DMS53 treated with DMSO at 0.1 percent for 48 hours (cell line): ENCODE measurements around the gene MMRN1.
A peak's percentile ranks its signal among the peaks of the same experiment; 100 is the strongest.

Source experiments
- DNase-seq: peaks from one replicate; lab custom pipeline; 2025; ENCODE audit not compliant: unreplicated experiment; lab: John Stamatoyannopoulos, UW

The MMRN1 gene

GRCh38 chr4:89894649-89895550, at the start of gene MMRN1:
TSS of gene MMRN1 (plus strand) at chr4:89894854. CDS start at chr4:89894972, 118 bp downstream.
- no peak for DNase-seq

GRCh38 chr4:89847571-89848325, 46.9 kb upstream of the MMRN1 start:
- no peak for DNase-seq

DNA sequence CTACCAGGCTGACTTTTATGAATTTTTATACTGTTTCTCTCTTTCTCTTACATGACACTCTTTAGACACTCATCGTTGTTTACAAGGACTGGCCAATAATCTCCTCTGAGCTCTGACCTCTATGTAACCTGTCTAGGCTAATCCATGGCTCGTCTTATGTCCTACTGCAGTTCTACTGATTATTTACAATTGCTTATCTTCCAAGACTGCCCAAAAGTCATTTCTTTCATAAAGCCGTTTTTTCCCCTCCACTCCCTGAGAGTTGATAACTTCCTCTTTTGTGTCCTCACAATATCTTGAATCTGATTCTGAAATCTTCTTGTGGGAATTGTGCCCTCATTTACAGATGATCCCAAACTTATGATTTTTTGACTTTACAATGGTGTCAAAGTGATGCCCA, 39.4 kb upstream of the MMRN1 start:
- no peak for DNase-seq

GRCh38 chr4:89860971-89861370, 33.7 kb upstream of the MMRN1 start:
- DNase-seq = no peak

- DNase-seq = no peak
Measured at GRCh38 chr4:89863533-89863932, 31.1 kb upstream of the MMRN1 start.

DNA sequence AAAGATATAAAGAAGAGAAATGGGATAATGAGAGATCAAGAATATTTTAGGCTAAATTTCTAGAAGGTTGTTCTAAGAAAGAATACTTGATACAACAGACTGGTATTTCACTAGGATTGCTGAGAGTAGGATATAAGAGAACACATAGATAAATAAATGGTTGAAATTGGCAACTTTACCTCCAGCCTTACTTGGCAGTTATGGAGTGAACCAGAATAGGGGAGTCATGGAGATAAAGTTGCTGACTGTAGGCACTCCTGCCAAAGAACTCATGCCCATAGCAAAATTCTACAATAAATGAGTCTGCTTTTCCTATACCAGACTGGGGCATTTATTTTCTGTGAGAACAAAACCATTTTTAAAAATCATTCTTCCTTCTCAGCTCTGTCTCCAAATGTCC, 26.4 kb upstream of the MMRN1 start:
- no peak for DNase-seq

DNA sequence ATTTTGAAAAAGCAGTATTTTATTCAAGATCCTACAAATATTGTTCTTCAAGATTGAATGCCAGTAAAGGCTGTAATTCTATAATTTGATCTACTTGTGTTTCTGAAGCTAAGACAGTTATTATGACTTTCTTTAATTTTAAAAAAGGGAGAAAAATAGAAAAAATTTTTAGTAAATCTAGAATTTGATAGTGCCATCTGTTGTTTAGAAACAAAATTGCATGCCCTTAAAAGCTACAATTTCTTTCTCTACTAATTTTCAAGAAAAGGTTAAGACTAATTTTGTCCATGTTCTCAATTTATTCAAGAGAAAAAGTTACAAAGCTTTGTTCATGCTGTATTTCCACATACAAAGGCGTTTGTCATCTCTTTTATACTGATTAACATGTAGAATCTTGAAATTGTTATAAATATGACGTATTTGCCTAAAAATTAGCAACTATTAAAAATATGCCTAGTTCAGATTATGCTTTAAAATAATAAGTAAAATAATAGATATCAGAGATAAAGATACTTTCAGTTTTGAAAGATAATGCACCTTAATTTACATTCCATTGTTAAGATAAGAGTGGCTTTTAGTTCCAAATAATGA, 25.6 kb upstream of the MMRN1 start:
- peak; percentile 2 for DNase-seq

DNA sequence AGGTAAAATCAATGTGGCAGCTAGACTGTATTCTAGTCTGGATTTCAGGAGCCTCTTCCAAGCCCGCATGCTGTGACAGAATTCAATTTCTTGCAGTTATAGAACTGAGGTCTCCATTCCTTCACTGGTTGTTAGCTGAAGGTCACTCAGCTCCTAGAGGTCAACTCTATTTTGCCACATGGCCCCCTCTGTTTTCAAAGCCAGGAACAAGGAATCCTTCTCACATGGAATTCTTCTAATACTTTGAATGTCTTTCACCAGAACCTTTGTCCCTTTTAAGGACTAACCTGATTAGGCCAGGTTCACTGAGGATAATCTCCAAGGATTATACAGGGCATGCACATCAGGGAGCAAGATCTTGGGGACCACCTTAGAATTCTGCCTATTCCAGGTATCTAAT, 23.4 kb upstream of the MMRN1 start:
- no peak for DNase-seq

- DNase-seq = no peak
Measured at GRCh38 chr4:89876548-89876947, 18.1 kb upstream of the MMRN1 start.

DNA sequence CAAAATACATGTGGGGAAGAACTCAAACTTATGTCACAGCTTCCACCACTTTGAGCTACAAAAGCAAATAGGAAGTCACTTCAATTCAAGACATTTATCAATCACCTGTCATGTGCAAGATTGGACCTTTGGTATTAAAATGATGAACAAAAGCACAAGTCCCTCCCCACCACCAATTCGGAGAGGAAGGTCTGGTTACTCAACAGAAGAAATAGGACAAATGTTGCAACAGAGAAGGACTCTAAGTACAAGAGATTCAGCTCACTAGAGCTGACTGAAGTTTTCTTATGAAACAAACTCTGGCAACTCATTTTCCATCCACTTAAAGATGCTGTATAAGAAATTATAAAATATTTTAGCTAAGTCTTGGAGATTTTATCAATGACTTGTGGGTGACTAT, 16.0 kb upstream of the MMRN1 start:
- no peak for DNase-seq

- no peak for DNase-seq
Measured at GRCh38 chr4:89879215-89879614, 15.4 kb upstream of the MMRN1 start.

DNA sequence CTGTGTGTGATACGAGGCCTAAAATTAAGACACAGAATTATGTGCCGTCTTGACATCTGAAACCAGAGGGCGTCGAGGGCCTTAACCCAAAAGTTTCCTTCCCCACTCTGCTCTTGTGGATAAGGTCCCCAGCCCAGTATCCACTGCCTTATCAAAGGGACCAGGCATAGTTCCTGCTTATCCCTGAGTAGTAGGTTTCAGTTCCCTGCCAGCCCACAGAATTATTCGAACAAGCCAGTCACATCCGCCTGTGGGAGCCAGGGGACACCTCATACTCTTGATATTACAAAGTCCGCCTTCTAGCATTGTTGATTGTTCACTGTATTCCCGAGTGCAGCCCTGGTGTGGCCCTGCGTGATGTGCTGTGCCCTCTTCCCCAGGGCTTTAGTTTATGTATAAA, 5.4 kb upstream of the MMRN1 start:
- no peak for DNase-seq

- DNase-seq = no peak
Measured at GRCh38 chr4:89897867-89898266, 3.2 kb downstream of the MMRN1 start.

DNA sequence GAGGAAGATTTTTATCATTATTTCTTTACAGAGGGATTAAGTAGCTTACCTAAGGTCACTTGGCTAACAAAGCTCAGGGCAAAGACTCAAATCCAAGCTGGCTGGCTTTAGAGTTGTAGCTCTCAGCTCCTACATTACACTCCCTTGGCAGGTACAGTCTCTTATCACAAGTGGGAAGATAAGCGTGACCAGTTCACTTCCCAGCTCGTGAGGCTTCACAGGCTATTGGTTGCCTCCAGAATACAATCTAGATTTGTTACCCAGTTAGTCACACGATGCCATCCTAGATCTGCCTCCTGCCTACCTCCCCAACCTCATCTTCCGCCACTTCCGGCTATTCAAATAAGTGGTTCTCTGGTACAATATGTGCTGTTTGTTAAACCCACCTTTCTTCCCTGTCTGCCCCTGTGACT, 3.7 kb downstream of the MMRN1 start:
- DNase-seq = peak; percentile 9

GRCh38 chr4:89899152-89899551, 4.5 kb downstream of the MMRN1 start:
- DNase-seq = no peak

DNA sequence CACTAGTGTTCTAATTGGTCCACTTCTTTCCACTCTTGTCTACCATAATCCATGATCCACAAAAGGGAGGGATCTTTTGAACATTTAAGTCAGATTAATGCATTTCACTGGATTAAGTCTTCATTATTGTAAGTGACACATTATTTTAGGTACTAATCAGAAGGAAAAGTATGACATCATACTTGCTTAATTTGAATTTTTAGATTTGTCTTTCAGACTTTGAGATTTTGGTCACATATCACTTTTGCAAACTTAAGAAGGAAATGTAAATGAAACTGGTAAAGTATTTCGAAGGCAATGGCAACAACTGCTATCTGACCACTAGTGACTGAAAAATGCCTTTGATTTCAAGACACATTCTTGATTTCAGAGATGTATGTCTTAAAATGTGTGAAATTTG, 5.2 kb downstream of the MMRN1 start:
- DNase-seq = no peak

DNA sequence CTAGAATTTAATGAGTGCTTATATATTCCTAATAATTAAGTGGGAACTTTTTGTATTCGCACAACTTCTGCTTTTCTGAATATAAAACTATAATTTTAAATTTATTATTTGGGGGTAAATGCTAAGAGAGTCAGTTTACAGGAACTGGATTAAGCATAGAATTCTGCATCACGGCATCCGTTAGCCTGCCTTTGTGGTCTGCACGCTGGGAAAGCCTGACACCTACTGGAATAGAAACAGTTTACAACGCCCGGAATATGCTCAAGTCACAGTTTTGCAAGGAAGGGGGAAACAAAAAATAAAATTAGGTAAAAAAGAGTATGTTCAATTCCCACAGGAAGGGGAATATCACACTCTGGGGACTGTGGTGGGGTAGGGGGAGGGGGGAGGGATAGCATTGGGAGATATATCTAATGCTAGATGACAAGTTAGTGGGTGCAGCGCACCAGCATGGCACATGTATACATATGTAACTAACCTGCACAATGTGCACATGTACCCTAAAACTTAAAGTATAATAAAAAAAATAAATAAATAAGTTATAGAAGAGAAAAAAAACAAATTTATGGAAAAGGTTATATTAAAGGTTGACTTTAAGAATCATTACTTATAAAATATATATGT, 7.3 kb downstream of the MMRN1 start:
- peak; percentile 37 for DNase-seq

DNA sequence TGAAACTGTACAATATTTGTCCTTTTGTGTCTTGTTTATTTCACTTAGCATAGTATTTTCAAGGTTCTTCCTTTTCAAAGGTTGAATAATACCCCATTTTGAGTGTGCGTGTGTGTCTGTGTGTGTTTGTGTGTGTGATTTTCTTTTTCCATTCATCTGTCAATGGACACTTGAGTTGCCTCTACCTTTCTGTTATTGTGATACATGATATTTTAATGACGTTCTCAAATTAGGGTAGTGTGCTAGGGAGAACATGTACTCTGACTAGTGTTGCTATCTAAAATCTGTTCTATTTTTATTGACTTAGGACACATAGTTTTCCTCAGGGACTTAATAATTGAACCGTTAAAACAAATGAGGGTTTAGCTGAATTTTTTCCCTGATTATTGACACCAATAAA, 9.9 kb downstream of the MMRN1 start:
- no peak for DNase-seq

DNA sequence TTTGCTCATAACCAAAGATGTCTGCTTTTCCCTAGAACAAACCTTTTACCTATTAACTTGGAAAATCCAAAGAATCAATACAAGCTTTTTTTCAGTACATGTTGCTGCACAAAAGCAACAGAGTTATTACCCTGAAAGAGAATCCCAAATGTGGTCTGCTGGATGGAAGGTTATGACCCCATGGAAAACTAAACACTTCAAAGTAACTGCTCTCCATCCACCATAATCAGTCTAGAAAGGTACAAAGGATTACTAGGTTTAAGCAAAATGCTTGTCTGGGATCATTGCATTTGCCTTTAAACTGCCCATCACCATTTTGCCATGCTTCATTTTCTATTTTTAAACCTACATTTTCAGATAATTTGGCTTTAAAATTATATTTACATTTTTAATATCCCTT, 11.7 kb downstream of the MMRN1 start:
- DNase-seq = no peak

DNA sequence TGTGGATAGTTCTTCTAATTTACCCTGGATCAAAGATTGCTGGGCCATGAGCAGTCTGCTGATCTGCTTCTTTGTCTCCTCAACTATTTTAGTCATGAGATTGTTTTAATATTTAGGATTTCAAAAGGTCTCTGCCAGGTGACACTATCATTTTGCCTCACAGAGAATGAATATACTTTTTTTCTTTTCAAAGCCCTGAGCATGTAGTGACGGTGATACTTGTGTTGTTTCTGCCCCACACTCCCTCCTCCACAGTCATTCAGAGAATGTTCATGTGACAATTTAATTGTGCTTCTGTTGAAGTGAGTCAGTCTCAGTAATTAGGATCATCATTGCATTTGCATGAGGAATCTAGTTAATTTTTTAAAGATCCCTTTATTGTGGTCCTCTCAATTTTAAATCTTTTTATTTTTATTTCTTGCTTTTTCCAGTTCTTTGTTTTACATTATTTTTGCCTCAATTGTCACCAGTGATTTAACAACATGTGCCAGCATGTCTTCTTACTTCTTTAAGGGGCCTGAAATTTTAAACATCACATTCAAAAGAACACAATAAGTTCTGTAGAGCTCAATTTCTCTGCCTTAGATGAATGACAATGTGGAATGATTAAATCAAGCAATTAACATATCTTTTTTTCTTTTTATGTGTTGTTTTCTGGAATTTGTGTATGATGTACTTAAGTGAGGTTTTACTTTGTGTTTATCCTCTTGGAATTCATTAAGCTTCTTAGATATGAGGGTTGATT, 12.3 kb downstream of the MMRN1 start:
- no peak for DNase-seq

- DNase-seq = no peak
Measured at GRCh38 chr4:89909889-89910288, 15.2 kb downstream of the MMRN1 start.
